HCT116 (cell line): ENCODE results near the gene ANKRD44. TPM values are rescaled to one million over a fixed set of nuclear protein-coding genes. Genes with fewer than 3 reads are reported as not detected.

ENCODE experiments used
- ATAC-seq: fragments of 200-7000 bp; cut with Tn5 transposase; 2 replicates; pipeline ENCODE4 v1.9.1; 2020; ENCODE audit warnings: mild to moderate bottlenecking, moderate library complexity
- BruUV-seq: library from RNA; stranded (reverse); fragments of 400-500 nt; replicated peaks from 2 replicates; lab custom pipeline; 2021; lab: Mats Ljungman, UMichigan
- CTCF ChIA-PET: fragments of 300-600 bp; sonication (Branson Sonifier 250); formaldehyde crosslinking; loops from one replicate; lab custom pipeline; 2021; ENCODE audit warnings: antibody characterized with exemption; lab: Charles Lee
- POLR2A ChIA-PET: fragments of 300-600, 350-600 bp; sonication (Branson Sonifier 250); formaldehyde crosslinking; loops from one replicate; lab custom pipeline; 2021; ENCODE audit warnings: antibody characterized with exemption; lab: Charles Lee
- RAD21 ChIA-PET, 2 experiments: fragments of 300-600 bp; sonication (Branson Sonifier 250); formaldehyde crosslinking; loops; one replicate each; lab custom pipeline; 2023; ENCODE audit warnings: low total read pairs in 2 of 2; ENCODE audit not compliant: uncharacterized antibody in 2 of 2, unreplicated experiment in 2 of 2, low non-redundant PET in 1 of 2; lab: Charles Lee
- DNase-seq: peaks from one replicate; pipeline ENCODE4 v3.0.0-alpha.2; 2010; ENCODE audit warnings: low read depth, low spot score
- H2AFZ ChIP-seq: fragments of 200-600 bp; shearing (Covaris generic), sonication (generic); 2 replicates; pipeline ENCODE4 v1.6.1; 2017; ENCODE audit warnings: low read depth, mixed run types, mixed read lengths, antibody characterized with exemption, low read length; ENCODE audit not compliant: poor library complexity, severe bottlenecking
- H3K27ac ChIP-seq: 2 replicates; pipeline ENCODE4 v1.5.1; 2012; ENCODE audit warnings: low read depth, low read length
- H3K27me3 ChIP-seq: fragments of 200-600 bp; sonication (generic); 2 replicates; pipeline ENCODE4 v1.6.1; 2016; ENCODE audit warnings: mixed run types, low read length, mixed read lengths; ENCODE audit not compliant: insufficient read depth
- H3K36me3 ChIP-seq, 2 experiments: fragments of 200-500 bp in 1 of 2; fragments of 200-600 bp in 1 of 2; sonication (Bioruptor generic) in 1 of 2; sonication (generic) in 1 of 2; 2 replicates each; pipeline versions ENCODE4 v1.5.1 to v1.6.1; 2014 to 2016; ENCODE audit warnings: low read length in 2 of 2, inconsistent platforms in 1 of 2, mixed read lengths in 1 of 2, mixed run types in 1 of 2; ENCODE audit not compliant: insufficient read depth in 2 of 2, control insufficient read depth in 1 of 2
- H3K4me1 ChIP-seq, 2 experiments: fragments of 200-600 bp in 1 of 2; sonication (generic) in 1 of 2; 2 replicates each; pipeline versions ENCODE4 v1.5.1 to v1.6.1; 2012 to 2017; ENCODE audit warnings: low read length in 2 of 2, inconsistent platforms in 1 of 2, mild to moderate bottlenecking in 1 of 2, mixed read lengths in 1 of 2, mixed run types in 1 of 2, moderate library complexity in 1 of 2; ENCODE audit not compliant: insufficient read depth in 2 of 2, control insufficient read depth in 1 of 2
- H3K4me2 ChIP-seq: fragments of 200-600 bp; sonication (generic); 2 replicates; pipeline ENCODE4 v1.6.1; 2017; ENCODE audit warnings: mixed run types, low read length, mixed read lengths
- H3K4me3 ChIP-seq, 2 experiments: fragments of 200-600 bp in 1 of 2; sonication (generic) in 1 of 2; replicated peaks in 1 of 2; 2 replicates each; pipeline ENCODE4 v1.5.1; 2011 to 2016; ENCODE audit warnings: low read length in 2 of 2, control low read depth in 1 of 2, low read depth in 1 of 2, mild to moderate bottlenecking in 1 of 2, mixed read lengths in 1 of 2, mixed run types in 1 of 2
- H3K79me2 ChIP-seq: fragments of 200-600 bp; sonication (generic); 2 replicates; pipeline ENCODE4 v1.6.1; 2017; ENCODE audit warnings: mild to moderate bottlenecking, mixed run types, low read length, moderate library complexity, mixed read lengths; ENCODE audit not compliant: insufficient read depth
- H3K9ac ChIP-seq: fragments of 200-600 bp; sonication (generic); 2 replicates; pipeline ENCODE4 v1.6.1; 2016; ENCODE audit warnings: low read length, mixed read lengths
- H3K9me2 ChIP-seq: fragments of 200-600 bp; sonication (generic), shearing (Covaris generic); 2 replicates; pipeline ENCODE4 v1.6.1; 2017; ENCODE audit warnings: mixed run types, mild to moderate bottlenecking, moderate library complexity; ENCODE audit not compliant: insufficient read depth
- H3K9me3 ChIP-seq, 2 experiments: fragments of 200-500 bp in 1 of 2; fragments of 200-600 bp in 1 of 2; sonication (Bioruptor generic) in 1 of 2; sonication (generic) in 1 of 2; 2 replicates each; pipeline ENCODE4 v1.6.1; 2014 to 2017; ENCODE audit warnings: low read length in 2 of 2, mixed read lengths in 2 of 2, inconsistent platforms in 1 of 2, low read depth in 1 of 2, mild to moderate bottlenecking in 1 of 2, mixed run types in 1 of 2, moderate library complexity in 1 of 2; ENCODE audit not compliant: control insufficient read depth in 1 of 2, insufficient read depth in 1 of 2
- H4K20me1 ChIP-seq: fragments of 200-600 bp; sonication (generic), shearing (Covaris generic); 2 replicates; pipeline ENCODE4 v1.6.1; 2017; ENCODE audit warnings: mixed run types, mild to moderate bottlenecking, moderate library complexity; ENCODE audit not compliant: insufficient read depth
- EZH2 ChIP-seq: fragments of 200-600 bp; sonication (generic); IDR thresholded peaks from 2 replicates; pipeline ENCODE4 v1.6.1; 2017; ENCODE audit warnings: antibody characterized with exemption, mixed run types
- POLR2A ChIP-seq: IDR thresholded peaks from 2 replicates; pipeline ENCODE4 v1.7.0; 2011; ENCODE audit warnings: borderline replicate concordance; ENCODE audit not compliant: insufficient read depth, insufficient read length; ENCODE audit errors: extremely low read depth
- SRF ChIP-seq: IDR thresholded peaks from 2 replicates; pipeline ENCODE4 v1.6.1; 2012; ENCODE audit warnings: low read depth
- TCF7L2 ChIP-seq: IDR thresholded peaks from 2 replicates; pipeline ENCODE4 v1.7.0; 2011; ENCODE audit warnings: borderline replicate concordance, inconsistent platforms; ENCODE audit not compliant: insufficient read depth, insufficient read length; ENCODE audit errors: extremely low read depth
- intact Hi-C: fragments of 100-400 bp; cut with micrococcal nuclease; formaldehyde crosslinking; loops from 2 replicates; pipeline ENCODE4 v1.10.0; 2022
- total RNA-seq: library from RNA; stranded (reverse); gene quantifications from one replicate; pipeline ENCODE4 v1.2.1, GENCODE V29; 2021; ENCODE audit not compliant: unreplicated experiment
- TF ChIP-seq, protein P1 (sequence below): IDR thresholded peaks from 2 replicates; pipeline ENCODE4 v1.6.1; 2011; ENCODE audit warnings: mild to moderate bottlenecking, low read length, moderate library complexity; ENCODE audit not compliant: insufficient replicate concordance; ENCODE audit errors: extremely low read depth
- TF ChIP-seq, protein P2 (sequence below): IDR thresholded peaks from 2 replicates; pipeline ENCODE4 v1.6.1; 2012

ANKRD44 gene
- total RNA-seq, 1 experiment from 2014 or later, result 2.7 TPM

DNA sequence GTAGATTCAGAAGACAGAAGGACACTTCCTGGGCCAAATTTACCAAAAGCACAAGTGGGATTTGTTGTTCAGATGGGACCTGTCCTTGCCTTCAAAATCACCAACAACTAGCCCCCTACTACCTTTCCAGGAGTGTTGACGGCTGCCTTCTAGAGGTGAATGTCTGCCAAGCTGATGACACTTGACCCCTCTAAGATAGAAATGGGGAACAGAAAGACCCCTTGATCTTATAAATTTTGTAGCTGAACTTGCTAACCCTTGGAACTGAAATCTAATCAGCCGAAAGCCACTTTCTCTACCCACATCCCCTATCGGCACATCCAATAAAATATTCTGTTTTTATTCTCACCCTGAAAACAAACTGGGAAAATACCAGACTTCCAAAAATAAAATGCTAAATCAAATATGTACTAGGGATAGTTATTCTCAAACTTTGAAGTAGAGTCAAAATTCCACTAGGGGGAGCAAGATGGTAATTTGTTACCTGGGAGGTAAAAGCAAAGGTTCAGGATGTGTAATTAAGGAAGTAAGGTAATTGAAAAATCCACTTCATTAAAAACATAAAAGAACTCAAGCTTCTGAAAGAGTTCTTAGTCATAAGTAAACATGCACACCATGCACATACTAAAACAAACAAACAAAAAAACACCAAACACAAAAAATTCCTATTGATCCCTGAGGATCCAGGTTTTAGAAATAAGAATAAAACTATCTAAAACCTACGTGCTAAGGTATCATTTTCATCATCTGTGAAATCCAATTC, 119.2 kb downstream of the ANKRD44 start (continued):
- TF ChIP-seq TCF7L2, result no peak
- no peak for TF ChIP-seq EZH2
- TF ChIP-seq, protein P1, sequence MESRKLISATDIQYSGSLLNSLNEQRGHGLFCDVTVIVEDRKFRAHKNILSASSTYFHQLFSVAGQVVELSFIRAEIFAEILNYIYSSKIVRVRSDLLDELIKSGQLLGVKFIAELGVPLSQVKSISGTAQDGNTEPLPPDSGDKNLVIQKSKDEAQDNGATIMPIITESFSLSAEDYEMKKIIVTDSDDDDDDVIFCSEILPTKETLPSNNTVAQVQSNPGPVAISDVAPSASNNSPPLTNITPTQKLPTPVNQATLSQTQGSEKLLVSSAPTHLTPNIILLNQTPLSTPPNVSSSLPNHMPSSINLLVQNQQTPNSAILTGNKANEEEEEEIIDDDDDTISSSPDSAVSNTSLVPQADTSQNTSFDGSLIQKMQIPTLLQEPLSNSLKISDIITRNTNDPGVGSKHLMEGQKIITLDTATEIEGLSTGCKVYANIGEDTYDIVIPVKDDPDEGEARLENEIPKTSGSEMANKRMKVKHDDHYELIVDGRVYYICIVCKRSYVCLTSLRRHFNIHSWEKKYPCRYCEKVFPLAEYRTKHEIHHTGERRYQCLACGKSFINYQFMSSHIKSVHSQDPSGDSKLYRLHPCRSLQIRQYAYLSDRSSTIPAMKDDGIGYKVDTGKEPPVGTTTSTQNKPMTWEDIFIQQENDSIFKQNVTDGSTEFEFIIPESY, result no peak
- no peak for TF ChIP-seq POLR2A
- TF ChIP-seq, protein P2, sequence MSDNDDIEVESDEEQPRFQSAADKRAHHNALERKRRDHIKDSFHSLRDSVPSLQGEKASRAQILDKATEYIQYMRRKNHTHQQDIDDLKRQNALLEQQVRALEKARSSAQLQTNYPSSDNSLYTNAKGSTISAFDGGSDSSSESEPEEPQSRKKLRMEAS, result no peak

DNA sequence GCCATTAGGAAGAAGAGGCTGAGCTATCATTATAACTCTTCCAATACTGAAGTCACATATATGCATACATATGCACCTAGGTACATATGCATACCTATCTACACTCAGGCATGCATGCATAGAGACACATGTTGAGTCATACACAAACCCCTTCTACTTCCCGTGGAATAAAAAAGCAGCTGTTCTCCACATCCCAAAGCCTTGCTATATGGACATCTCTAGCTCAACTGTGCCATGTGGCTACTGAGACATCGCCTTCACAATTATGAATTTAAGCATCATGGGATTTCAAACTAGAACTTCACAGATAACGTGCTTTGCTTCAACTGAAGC, 120.5 kb downstream of the ANKRD44 start:
- Histone ChIP-seq H3K9me2 (no peaks in the 10 kb centered on the region), H3K4me3 (no peak overlapping the region), H3K27ac (no peak overlapping the region), H3K79me2 (no peaks in the 10 kb centered on the region), H3K36me3 (no peaks in the 10 kb centered on the region), H2AFZ (no peak overlapping the region), H3K4me2 (no peak overlapping the region), H3K9ac (no peak overlapping the region), H4K20me1 (no peaks in the 10 kb centered on the region), H3K9me3 (no peaks in the 10 kb centered on the region), H3K27me3 (no peaks in the 10 kb centered on the region), H3K4me1 (no peaks in the 10 kb centered on the region)
- intact Hi-C loops, result loop anchor here (5.0 kb wide), 1 partner anchor 587 kb away; no protein-coding TSS in a partner anchor
- CTCF ChIA-PET, result interaction anchor here (0.9 to 2.5 kb wide), 2 partner anchors 13 to 77 kb away, joined by 3 to 8 read pairs; no protein-coding TSS in a partner anchor
- BruUV-seq, result no TSS peak
- no peak for TF ChIP-seq SRF
- POLR2A ChIA-PET, result no interaction called here
- ATAC-seq (no peak), DNase-seq (no peak)
- RAD21 ChIA-PET, result no interaction called here
